ENCODE results near the gene CRYGB.
"Not testable (repeated sequence)": the region's sequence is repeated elsewhere in the genome, so short reads cannot be mapped to it uniquely, and the experiment has no call there.

CRYGB gene

GRCh38 chr2:208112969-208113368, 33.0 kb downstream of the CRYGB start:
- no peak overlapping the region for H3K4me3 ChIP-seq (ENCODE audit: low read depth, low read length)

GRCh38 chr2:208112273-208112745, 33.6 kb downstream of the CRYGB start:
- H3K4me3 ChIP-seq (ENCODE audit: low read depth, low read length): not testable (repeated sequence)

More at GRCh38 chr2:208112969-208113368, 33.0 kb downstream of the CRYGB start:
- no peak for TF ChIP-seq CTCF (IDR thresholded peaks at IDR 0.05; ENCODE audit: borderline replicate concordance, insufficient read depth, low read depth, low read length)

- TF ChIP-seq CTCF (IDR thresholded peaks at IDR 0.05; ENCODE audit: borderline replicate concordance, insufficient read depth, low read depth, low read length): no peak
Observed at GRCh38 chr2:208103616-208104015, 42.3 kb downstream of the CRYGB start.

GRCh38 chr2:208101716-208102631, 44.0 kb downstream of the CRYGB start:
- TF ChIP-seq CTCF (IDR thresholded peaks at IDR 0.05; ENCODE audit: borderline replicate concordance, insufficient read depth, low read depth, low read length): no peak
- H3K4me3 ChIP-seq (ENCODE audit: low read depth, low read length): no peak overlapping the region

More at GRCh38 chr2:208103616-208104015, 42.3 kb downstream of the CRYGB start:
- no peak overlapping the region for H3K4me3 ChIP-seq (ENCODE audit: low read depth, low read length)

- TF ChIP-seq CTCF (IDR thresholded peaks at IDR 0.05; ENCODE audit: borderline replicate concordance, insufficient read depth, low read depth, low read length): no peak
- H3K4me3 ChIP-seq (ENCODE audit: low read depth, low read length): no peak overlapping the region
Observed at GRCh38 chr2:208099682-208100470, 46.1 kb downstream of the CRYGB start.

GRCh38 chr2:208098701-208099100, 47.3 kb downstream of the CRYGB start:
- H3K4me3 ChIP-seq (ENCODE audit: low read depth, low read length): not testable (repeated sequence)

GRCh38 chr2:208098267-208098666, 47.7 kb downstream of the CRYGB start:
- H3K4me3 ChIP-seq (ENCODE audit: low read depth, low read length): no peak overlapping the region
- TF ChIP-seq CTCF (IDR thresholded peaks at IDR 0.05; ENCODE audit: borderline replicate concordance, insufficient read depth, low read depth, low read length): no peak

- no peak for TF ChIP-seq CTCF (IDR thresholded peaks at IDR 0.05; ENCODE audit: borderline replicate concordance, insufficient read depth, low read depth, low read length)
- H3K4me3 ChIP-seq (ENCODE audit: low read depth, low read length): no peak overlapping the region
Observed at GRCh38 chr2:208097801-208098200, 48.2 kb downstream of the CRYGB start.

Data from GM12875 (cell line).